ENCODE data around the gene CDH4.

- no peak for TF ChIP-seq POLR2AphosphoS5 (IDR thresholded peaks at IDR 0.05; ENCODE audit: low read depth, low read length)
- no peak for TF ChIP-seq REST (IDR thresholded peaks at IDR 0.05; ENCODE audit: insufficient read depth in 1 of 2, low read depth in 2 of 2, low read length in 1 of 2)
- TF ChIP-seq CTCF (IDR thresholded peaks at IDR 0.05) = no peak
Measured at GRCh38 chr20:61439251-61439650, 187.2 kb downstream of the CDH4 start.
